Measurements from ENCODE around the gene FLOT1. TPM values are rescaled to one million over a fixed set of nuclear protein-coding genes. Genes with fewer than 3 reads are reported as not detected.

FLOT1 gene
- total and polyA plus RNA-seq, 9 of the 15 experiments (the other 6 are each of a cell fraction or from before 2014, with no cell fraction given) = 11.7 to 149 (median 118) TPM

DNA sequence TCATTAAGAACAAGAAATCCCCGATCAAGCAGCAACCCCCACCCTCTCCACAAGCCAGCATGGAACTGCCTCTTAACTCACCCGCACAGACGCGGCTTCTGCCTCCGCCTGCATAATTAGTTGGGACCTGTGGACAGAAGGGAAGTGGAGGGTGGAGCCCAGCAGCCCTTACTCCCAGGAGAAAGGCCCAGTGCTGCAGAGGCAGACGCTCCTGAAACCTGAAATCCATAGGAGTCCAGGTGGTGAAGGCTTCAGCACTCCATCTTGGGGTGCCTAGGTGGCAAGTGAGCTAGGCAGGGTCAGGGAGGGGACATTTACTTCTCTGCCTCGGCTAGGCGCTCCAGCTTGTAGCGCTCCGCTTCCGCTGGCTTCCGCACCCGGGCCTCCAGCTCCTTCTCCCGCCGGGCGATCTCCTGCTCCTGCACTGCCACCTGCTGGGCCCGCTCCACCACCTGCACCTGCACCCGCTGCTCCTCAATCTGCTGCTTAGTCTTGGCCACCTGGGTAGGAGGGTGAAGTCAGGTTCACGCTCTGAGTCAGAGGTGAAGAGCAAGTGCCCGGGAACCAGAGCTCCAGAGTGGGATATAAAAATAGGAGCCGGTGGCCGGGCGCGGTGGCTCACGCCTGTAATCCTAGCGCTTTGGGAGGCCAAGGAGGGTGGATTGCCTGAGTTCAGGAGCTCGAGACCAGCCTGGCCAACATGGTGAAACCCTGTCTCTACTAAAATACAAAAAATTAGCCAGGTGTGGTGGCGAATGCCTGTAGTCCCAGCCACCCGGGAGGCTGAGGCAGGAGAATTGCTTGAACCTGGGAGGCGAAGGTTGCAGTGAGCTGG lies 11.7 kb downstream of the FLOT1 start (continued):
- TF ChIP-seq, protein P1, sequence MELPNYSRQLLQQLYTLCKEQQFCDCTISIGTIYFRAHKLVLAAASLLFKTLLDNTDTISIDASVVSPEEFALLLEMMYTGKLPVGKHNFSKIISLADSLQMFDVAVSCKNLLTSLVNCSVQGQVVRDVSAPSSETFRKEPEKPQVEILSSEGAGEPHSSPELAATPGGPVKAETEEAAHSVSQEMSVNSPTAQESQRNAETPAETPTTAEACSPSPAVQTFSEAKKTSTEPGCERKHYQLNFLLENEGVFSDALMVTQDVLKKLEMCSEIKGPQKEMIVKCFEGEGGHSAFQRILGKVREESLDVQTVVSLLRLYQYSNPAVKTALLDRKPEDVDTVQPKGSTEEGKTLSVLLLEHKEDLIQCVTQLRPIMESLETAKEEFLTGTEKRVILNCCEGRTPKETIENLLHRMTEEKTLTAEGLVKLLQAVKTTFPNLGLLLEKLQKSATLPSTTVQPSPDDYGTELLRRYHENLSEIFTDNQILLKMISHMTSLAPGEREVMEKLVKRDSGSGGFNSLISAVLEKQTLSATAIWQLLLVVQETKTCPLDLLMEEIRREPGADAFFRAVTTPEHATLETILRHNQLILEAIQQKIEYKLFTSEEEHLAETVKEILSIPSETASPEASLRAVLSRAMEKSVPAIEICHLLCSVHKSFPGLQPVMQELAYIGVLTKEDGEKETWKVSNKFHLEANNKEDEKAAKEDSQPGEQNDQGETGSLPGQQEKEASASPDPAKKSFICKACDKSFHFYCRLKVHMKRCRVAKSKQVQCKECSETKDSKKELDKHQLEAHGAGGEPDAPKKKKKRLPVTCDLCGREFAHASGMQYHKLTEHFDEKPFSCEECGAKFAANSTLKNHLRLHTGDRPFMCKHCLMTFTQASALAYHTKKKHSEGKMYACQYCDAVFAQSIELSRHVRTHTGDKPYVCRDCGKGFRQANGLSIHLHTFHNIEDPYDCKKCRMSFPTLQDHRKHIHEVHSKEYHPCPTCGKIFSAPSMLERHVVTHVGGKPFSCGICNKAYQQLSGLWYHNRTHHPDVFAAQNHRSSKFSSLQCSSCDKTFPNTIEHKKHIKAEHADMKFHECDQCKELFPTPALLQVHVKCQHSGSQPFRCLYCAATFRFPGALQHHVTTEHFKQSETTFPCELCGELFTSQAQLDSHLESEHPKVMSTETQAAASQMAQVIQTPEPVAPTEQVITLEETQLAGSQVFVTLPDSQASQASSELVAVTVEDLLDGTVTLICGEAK (IDR thresholded peaks at IDR 0.05) = no peak
- TF ChIP-seq, protein P1 (CRISPR knock-in tag; IDR thresholded peaks at IDR 0.05) = no peak
- TF ChIP-seq MECOM (CRISPR knock-in tag; IDR thresholded peaks at IDR 0.05) (no peak), FOXA1 (IDR thresholded peaks at IDR 0.05; ENCODE audit: borderline replicate concordance) (no peak), RBM17 (IDR thresholded peaks at IDR 0.05; ENCODE audit: borderline replicate concordance, low read depth, low read length) (no peak), ZNF76 (CRISPR knock-in tag; IDR thresholded peaks at IDR 0.05; ENCODE audit: borderline replicate concordance) (no peak), ZNF197 (CRISPR knock-in tag; IDR thresholded peaks at IDR 0.05; ENCODE audit: low read depth) (no peak), CREB1 (IDR thresholded peaks at IDR 0.05) (no peak), CREB1 (CRISPR knock-in tag; IDR thresholded peaks at IDR 0.05) (peak; percentile 46; the same call in 1 of the 2 replicates), SRSF1 (IDR thresholded peaks at IDR 0.05; ENCODE audit: low read depth, low read length) (no peak), KLF16 (IDR thresholded peaks at IDR 0.05) (0 out of 2 replicates have a peak, but pooled peaks have one; percentile 9), CEBPB (tag; IDR thresholded peaks at IDR 0.05) (no peak), EHMT2 (IDR thresholded peaks at IDR 0.05) (no peak), CXXC5 (CRISPR knock-in tag; IDR thresholded peaks at IDR 0.05) (peak; percentile 22; the same call in 1 of the 2 replicates), ESRRA (IDR thresholded peaks at IDR 0.05; ENCODE audit: borderline replicate concordance, low read depth) (no peak), FOXJ2 (tag; IDR thresholded peaks at IDR 0.05) (no peak), NFIX (CRISPR knock-in tag; IDR thresholded peaks at IDR 0.05; ENCODE audit: low read depth) (no peak), RBBP5 (IDR thresholded peaks at IDR 0.05; ENCODE audit: borderline replicate concordance, insufficient read depth, low read length, poor library complexity, severe bottlenecking) (no peak), ZNF384 (IDR thresholded peaks at IDR 0.05; ENCODE audit: low read depth, low read length) (0 out of 2 replicates have a peak, but pooled peaks have one; percentile 21), HCFC1 (IDR thresholded peaks at IDR 0.05; ENCODE audit: low read depth, low read length) (peak; percentile 35; the same call in 1 of the 2 replicates)
- TF ChIP-seq, protein P2, sequence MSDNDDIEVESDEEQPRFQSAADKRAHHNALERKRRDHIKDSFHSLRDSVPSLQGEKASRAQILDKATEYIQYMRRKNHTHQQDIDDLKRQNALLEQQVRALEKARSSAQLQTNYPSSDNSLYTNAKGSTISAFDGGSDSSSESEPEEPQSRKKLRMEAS (CRISPR knock-in tag; IDR thresholded peaks at IDR 0.05) = peak; percentile 71
